ENCODE measurements around the gene KCNG2.
"Not testable (repeated sequence)": the region's sequence is repeated elsewhere in the genome, so short reads cannot be mapped to it uniquely, and the experiment has no call there.

The KCNG2 gene

DNA sequence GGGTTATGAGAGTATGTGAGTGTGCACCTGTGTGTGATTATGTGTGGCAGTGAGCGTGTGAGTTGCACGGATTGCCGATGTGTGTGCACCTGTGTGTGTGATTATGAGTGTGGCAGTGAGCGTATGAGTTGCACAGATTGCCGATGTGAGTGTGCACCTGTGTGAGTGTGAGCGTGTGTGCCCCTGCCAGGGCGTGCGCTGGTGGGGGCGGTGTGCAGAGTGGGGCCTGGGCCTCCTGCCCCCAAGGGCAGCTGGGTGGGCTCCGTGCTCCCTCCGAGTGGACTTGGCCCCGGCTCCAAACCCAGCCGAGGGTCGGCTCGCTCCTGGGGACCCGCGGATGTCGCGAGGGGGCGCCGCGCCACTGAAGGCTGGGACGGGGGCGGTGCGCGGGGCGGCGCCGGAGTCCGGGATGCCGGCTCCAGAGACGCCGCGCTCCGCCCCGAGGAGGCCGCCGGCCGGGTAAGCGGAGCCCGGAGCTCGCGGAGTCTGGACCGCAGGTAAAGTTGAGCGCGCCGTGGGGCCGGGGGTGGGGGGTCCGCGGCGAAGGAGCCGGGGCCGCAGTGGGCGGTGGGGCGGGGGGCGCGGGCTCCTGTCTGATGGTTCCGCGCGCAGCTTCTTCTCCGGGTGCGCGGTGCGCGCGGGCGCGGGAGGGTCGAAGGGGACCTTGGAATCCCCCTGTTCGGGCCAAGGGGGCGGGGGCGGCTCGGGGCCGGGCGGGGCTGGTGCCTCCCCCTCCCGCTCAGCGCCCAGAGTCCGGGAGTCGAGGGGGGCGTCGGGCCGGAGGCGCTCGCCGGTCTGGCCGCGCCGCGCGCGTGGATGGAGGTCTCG lies at the start of gene KCNG2:
KCNG2 (plus strand) TSS at position 421 of the 828 bp plus-strand sequence. CDS start 65,730 bp downstream, outside the sequence.
- Histone ChIP-seq H3K27me3 (ENCODE audit: low read depth, low read length) (peaks cover 20% of the 10 kb centered on the region), H3K27ac (ENCODE audit: low read length) (no peak within 1 kb of the TSS), H3K4me3 (ENCODE audit: low read depth in 1 of 2, low read length in 2 of 2) (peak within 1 kb of the TSS in 1 of 2 donors; percentile 49), H3K36me3 (ENCODE audit: control insufficient read depth in 1 of 2, insufficient read depth in 2 of 2, low read length in 2 of 2) (no peaks in the 10 kb centered on the region), H3K9me3 (ENCODE audit: control insufficient read depth in 1 of 2, low read length in 2 of 2) (no peaks in the 10 kb centered on the region), H3K4me1 (ENCODE audit: control insufficient read depth in 1 of 2, insufficient read depth in 2 of 2, low read length in 2 of 2) (peaks cover 0 to 19% of the 10 kb centered on the region in 2 donors)

DNA sequence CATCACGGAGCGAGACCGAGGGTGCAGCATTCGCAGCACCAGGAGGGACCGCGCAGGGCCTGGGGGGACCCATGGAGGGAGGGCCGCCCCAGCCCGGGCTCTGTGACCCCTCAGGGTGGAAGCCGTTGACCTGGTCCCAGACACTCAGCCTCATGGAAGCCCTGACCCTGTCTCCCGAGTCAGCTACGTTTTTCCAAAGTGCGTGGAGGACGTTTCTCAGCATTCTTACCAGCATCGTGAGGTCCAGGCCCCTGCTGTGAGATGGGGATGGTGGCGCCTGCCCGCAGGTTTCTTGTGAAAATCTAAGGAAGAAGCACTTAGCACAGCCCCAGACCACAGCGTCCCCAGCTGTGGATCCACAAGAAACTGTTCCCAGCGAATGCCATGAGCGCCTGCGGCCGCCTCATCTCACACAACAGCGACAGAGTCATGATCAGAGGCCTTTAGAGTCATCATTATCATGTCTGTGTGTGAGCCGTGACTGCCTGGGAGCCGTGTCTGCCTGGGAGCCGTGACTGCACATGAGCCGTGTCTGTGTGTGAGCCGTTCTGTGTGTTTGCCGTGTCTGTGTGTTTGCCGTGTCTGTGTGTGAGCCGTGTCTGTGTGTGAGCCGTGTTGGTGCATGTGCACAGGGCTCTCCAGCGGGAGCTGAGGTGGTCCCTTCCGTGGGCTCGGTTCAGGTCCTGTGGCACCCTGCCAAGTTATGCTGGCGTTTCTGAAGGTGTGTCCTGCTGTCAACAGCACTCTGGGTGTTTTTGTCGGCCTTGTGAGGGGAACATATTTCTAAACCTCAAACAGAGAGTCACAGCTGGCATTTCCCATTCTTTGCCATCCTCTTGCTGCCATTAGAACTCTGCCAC lies 49.2 kb upstream of the KCNG2 start:
- H3K36me3 ChIP-seq (ENCODE audit: control insufficient read depth in 1 of 2, insufficient read depth in 2 of 2, low read length in 2 of 2), result peaks cover 0 to 32% of the 10 kb centered on the region in 2 donors
- H3K4me3 ChIP-seq (ENCODE audit: low read depth in 1 of 2, low read length in 2 of 2), result no peak overlapping the region
- H3K27me3 ChIP-seq (ENCODE audit: low read depth, low read length), result no peaks in the 10 kb centered on the region

DNA sequence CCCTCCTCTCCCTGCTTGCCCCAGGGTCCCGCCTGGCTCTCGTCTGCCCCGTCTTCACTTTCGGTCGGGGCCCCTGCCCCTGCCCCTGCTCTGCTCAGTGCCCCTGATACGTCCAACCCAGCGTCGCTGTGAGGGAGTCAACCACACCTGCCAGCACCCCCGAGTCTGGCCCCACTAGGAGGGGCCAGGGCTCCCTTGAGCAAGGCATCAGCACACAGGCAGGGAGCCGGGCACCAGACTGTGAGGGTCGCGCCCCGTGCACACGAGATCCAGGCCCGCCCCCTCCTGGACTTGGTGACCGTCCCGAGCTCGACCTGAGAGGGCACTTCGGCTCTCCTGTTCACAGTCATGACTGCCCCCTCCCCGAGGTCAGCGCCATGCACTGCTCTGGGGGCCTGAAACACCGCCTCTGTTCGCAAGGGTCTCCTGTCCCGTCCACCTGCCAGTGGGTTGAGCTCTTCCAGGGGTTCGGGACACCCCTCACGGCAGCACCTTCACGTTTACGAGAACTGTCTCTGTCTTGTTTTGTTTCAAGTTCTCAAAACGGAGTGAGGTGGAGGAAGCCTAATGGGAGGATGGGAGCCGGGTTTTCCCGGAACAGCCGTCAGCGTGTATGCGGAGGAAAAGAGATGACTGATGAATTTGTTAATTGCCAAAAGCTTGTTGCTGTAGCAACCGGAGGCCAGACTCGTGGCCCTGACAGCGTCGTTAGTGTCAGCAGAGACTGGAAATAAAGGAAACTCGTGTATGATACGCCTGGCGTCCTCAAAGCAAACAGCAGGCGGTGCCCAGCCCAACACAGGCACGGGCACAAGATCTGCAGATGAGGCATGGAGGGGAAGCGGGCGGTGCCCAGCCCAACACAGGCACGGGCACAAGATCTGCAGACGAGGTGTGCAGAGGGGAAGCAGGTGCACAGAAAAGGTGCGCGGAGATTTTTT lies 48.2 kb upstream of the KCNG2 start:
- H3K4me3 ChIP-seq (ENCODE audit: low read depth in 1 of 2, low read length in 2 of 2), result no peak overlapping the region
- H3K27ac ChIP-seq (ENCODE audit: low read length), result no peak overlapping the region
- H3K4me1 ChIP-seq (ENCODE audit: control insufficient read depth in 1 of 2, insufficient read depth in 2 of 2, low read length in 2 of 2), result no peaks in the 10 kb centered on the region
- no peaks in the 10 kb centered on the region for H3K27me3 ChIP-seq (ENCODE audit: low read depth, low read length)
- H3K9me3 ChIP-seq (ENCODE audit: control insufficient read depth in 1 of 2, low read length in 2 of 2), result no peaks in the 10 kb centered on the region
- peaks cover 10 to 39% of the 10 kb centered on the region in 2 donors for H3K36me3 ChIP-seq (ENCODE audit: control insufficient read depth in 1 of 2, insufficient read depth in 2 of 2, low read length in 2 of 2)

More for the DNA sequence above, 49.2 kb upstream of the KCNG2 start:
- no peaks in the 10 kb centered on the region for H3K4me1 ChIP-seq (ENCODE audit: control insufficient read depth in 1 of 2, insufficient read depth in 2 of 2, low read length in 2 of 2)
- H3K9me3 ChIP-seq (ENCODE audit: control insufficient read depth in 1 of 2, low read length in 2 of 2), result no peaks in the 10 kb centered on the region
- no peak overlapping the region for H3K27ac ChIP-seq (ENCODE audit: low read length)

DNA sequence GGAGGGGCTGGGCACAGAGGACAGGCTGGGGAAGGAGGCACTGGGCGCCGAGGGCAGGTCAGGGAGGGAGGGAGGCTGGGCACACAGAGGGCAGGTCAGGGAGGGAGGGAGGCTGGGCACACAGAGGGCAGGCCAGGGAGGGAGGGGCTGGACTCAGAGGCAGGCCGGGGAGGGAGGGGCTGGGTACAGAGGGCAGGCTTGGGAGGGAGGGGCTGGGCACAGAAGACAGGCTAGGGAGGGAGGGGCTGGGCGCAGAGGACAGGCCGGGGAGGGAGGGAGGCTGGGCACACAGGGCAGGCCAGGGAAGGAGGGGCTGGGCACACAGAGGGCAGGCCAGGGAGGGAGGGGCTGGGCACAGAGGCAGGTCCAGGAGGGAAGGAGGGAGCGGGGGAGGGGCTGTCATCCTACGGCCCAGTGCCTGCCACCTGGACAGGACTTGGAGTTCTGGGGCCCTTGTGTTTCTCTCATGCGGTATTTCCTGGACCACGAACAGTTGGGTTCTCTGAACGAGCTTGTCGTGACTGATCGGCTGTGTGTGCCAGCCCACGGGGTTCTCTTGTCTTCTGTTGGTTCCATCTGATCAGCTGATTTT lies 46.7 kb upstream of the KCNG2 start:
- no peaks in the 10 kb centered on the region for H3K27me3 ChIP-seq (ENCODE audit: low read depth, low read length)
- peaks cover 16 to 55% of the 10 kb centered on the region in 2 donors for H3K36me3 ChIP-seq (ENCODE audit: control insufficient read depth in 1 of 2, insufficient read depth in 2 of 2, low read length in 2 of 2)
- no peak overlapping the region for H3K4me3 ChIP-seq (ENCODE audit: low read depth in 1 of 2, low read length in 2 of 2)
- no peaks in the 10 kb centered on the region for H3K4me1 ChIP-seq (ENCODE audit: control insufficient read depth in 1 of 2, insufficient read depth in 2 of 2, low read length in 2 of 2)
- H3K9me3 ChIP-seq (ENCODE audit: control insufficient read depth in 1 of 2, low read length in 2 of 2), result no peaks in the 10 kb centered on the region
- H3K27ac ChIP-seq (ENCODE audit: low read length), result peak overlapping the region; percentile 59

DNA sequence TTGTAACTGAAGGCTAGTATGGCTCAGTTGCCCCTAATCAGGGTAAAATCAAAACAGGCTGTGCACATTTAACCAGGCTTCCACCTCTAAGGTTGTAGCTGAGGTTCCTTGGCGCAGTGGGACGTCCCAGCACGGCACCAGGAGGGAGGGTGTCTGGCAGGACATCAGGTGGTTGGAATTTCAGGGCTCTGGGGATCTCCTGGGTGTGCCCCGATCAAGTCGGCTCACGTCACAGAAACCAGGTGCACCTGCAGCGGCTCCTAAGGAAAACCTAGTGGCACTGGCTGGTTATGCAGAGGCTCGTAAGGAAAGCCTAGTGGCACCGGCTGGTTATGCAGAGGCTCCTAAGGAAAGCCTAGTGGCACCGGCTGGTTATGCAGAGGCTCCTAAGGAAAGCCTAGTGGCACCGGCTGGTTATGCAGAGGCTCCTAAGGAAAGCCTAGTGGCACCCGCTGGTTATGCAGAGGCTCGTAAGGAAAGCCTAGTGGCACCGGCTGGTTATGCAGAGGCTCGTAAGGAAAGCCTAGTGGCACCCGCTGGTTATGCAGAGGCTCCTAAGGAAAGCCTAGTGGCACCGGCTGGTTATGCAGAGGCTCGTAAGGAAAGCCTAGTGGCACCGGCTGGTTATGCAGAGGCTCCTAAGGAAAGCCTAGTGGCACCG lies 45.7 kb upstream of the KCNG2 start:
- peaks cover 16 to 51% of the 10 kb centered on the region in 2 donors for H3K36me3 ChIP-seq (ENCODE audit: control insufficient read depth in 1 of 2, insufficient read depth in 2 of 2, low read length in 2 of 2)
- H3K4me3 ChIP-seq (ENCODE audit: low read depth in 1 of 2, low read length in 2 of 2); H3K27me3 ChIP-seq (ENCODE audit: low read depth, low read length); H3K9me3 ChIP-seq (ENCODE audit: control insufficient read depth in 1 of 2, low read length in 2 of 2); H3K4me1 ChIP-seq (ENCODE audit: control insufficient read depth in 1 of 2, insufficient read depth in 2 of 2, low read length in 2 of 2): not testable (repeated sequence)
- H3K27ac ChIP-seq (ENCODE audit: low read length), result peak overlapping the region; percentile 59

DNA sequence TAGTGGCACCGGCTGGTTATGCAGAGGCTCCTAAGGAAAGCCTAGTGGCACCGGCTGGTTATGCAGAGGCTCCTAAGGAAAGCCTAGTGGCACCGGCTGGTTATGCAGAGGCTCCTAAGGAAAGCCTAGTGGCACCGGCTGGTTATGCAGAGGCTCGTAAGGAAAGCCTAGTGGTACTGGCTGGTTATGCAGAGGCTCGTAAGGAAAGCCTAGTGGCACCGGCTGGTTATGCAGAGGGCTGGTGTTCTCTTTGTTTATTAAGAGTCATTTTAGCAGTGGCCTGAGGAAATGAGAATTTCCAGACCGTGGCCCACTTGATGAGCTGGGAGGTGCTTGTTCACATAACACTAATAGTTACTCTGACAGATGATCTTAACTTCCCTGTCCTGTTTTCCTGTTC lies 44.8 kb upstream of the KCNG2 start:
- H3K4me1 ChIP-seq (ENCODE audit: control insufficient read depth in 1 of 2, insufficient read depth in 2 of 2, low read length in 2 of 2); H3K4me3 ChIP-seq (ENCODE audit: low read depth in 1 of 2, low read length in 2 of 2); H3K27me3 ChIP-seq (ENCODE audit: low read depth, low read length); H3K9me3 ChIP-seq (ENCODE audit: control insufficient read depth in 1 of 2, low read length in 2 of 2); H3K27ac ChIP-seq (ENCODE audit: low read length): not testable (repeated sequence)
- peaks cover 16 to 42% of the 10 kb centered on the region in 2 donors for H3K36me3 ChIP-seq (ENCODE audit: control insufficient read depth in 1 of 2, insufficient read depth in 2 of 2, low read length in 2 of 2)

DNA sequence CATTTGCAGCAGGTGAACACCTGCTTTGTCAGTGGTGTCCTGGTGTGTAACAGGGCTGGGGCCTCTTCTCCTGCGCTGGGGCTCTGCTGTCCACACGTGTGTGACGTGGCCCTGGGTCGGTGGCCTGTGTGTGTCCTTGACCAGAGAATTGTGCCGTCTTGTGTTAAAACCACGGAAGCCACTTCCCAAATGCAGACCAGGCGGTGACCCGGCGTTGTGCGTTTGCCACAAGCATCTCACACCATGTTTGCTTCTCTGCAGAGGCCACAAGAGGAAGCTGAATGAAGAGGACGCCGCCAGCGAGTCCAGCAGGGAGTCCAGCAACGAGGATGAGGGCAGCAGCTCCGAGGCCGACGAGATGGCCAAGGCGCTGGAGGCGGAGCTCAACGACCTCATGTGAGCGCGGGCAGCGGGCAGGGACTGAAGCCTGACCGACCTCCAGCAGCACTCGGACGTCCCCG lies 44.3 kb upstream of the KCNG2 start:
- H3K27me3 ChIP-seq (ENCODE audit: low read depth, low read length), result no peaks in the 10 kb centered on the region
- peaks cover 0 to 3% of the 10 kb centered on the region in 2 donors for H3K9me3 ChIP-seq (ENCODE audit: control insufficient read depth in 1 of 2, low read length in 2 of 2)
- H3K4me3 ChIP-seq (ENCODE audit: low read depth in 1 of 2, low read length in 2 of 2), result no peak overlapping the region
- no peaks in the 10 kb centered on the region for H3K4me1 ChIP-seq (ENCODE audit: control insufficient read depth in 1 of 2, insufficient read depth in 2 of 2, low read length in 2 of 2)
- peaks cover 16 to 37% of the 10 kb centered on the region in 2 donors for H3K36me3 ChIP-seq (ENCODE audit: control insufficient read depth in 1 of 2, insufficient read depth in 2 of 2, low read length in 2 of 2)
- no peak overlapping the region for H3K27ac ChIP-seq (ENCODE audit: low read length)

- no peaks in the 10 kb centered on the region for H3K4me1 ChIP-seq (ENCODE audit: control insufficient read depth in 1 of 2, insufficient read depth in 2 of 2, low read length in 2 of 2)
- H3K27me3 ChIP-seq (ENCODE audit: low read depth, low read length), result no peaks in the 10 kb centered on the region
- H3K4me3 ChIP-seq (ENCODE audit: low read depth in 1 of 2, low read length in 2 of 2), result no peak overlapping the region
- peaks cover 16 to 36% of the 10 kb centered on the region in 2 donors for H3K36me3 ChIP-seq (ENCODE audit: control insufficient read depth in 1 of 2, insufficient read depth in 2 of 2, low read length in 2 of 2)
- no peak overlapping the region for H3K27ac ChIP-seq (ENCODE audit: low read length)
- H3K9me3 ChIP-seq (ENCODE audit: control insufficient read depth in 1 of 2, low read length in 2 of 2), result peaks cover 0 to 4% of the 10 kb centered on the region in 2 donors
Observed at GRCh38 chr18:79754022-79754761, 43.5 kb upstream of the KCNG2 start.

DNA sequence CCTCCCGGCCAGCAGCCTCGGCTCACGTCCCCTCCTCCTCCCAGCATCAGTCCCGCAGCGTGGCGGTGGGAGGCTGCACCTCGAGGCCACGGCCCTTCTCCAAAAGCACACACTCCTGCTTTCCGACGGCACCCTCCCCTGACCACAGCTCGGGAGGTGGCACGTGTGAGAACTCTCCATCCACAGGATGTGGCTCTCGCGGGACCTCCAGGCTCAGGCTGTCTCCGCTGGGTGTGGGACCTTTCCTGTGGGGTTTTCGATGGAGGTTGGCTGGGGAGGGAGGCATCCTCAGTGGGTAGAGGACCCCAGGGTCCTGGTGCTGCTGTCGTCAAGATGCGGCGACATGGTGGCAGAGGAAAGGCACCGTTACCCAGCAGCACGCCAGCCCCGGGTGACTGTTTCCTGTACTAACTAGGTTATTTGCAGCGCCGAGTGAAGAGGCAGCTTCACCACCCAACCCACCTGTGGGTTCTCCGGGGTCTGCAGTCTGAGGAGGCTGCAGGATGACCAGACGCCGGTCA lies 42.8 kb upstream of the KCNG2 start:
- no peaks in the 10 kb centered on the region for H3K27me3 ChIP-seq (ENCODE audit: low read depth, low read length)
- H3K27ac ChIP-seq (ENCODE audit: low read length), result no peak overlapping the region
- no peaks in the 10 kb centered on the region for H3K4me1 ChIP-seq (ENCODE audit: control insufficient read depth in 1 of 2, insufficient read depth in 2 of 2, low read length in 2 of 2)
- H3K4me3 ChIP-seq (ENCODE audit: low read depth in 1 of 2, low read length in 2 of 2), result no peak overlapping the region
- H3K9me3 ChIP-seq (ENCODE audit: control insufficient read depth in 1 of 2, low read length in 2 of 2), result peaks cover 0 to 9% of the 10 kb centered on the region in 2 donors
- peaks cover 16 to 36% of the 10 kb centered on the region in 2 donors for H3K36me3 ChIP-seq (ENCODE audit: control insufficient read depth in 1 of 2, insufficient read depth in 2 of 2, low read length in 2 of 2)

Data from muscle layer of duodenum (tissue), 2 donors.